HL-60 (cell line): ENCODE measurements around the gene DNMT3A.

Experiments
- DNase-seq, 2 experiments: peaks; one replicate each; pipeline ENCODE4 v3.0.0-alpha.2; 2010 to 2020; ENCODE audit warnings: low read depth in 1 of 2, low spot score in 1 of 2
- H3K27ac ChIP-seq: fragments of 250-450 bp; sonication (Bioruptor Pico); replicated peaks from 2 replicates; pipeline ENCODE4 v1.5.1; 2020; ENCODE audit warnings: mild to moderate bottlenecking, moderate library complexity
- H3K27me3 ChIP-seq: fragments of 250-450 bp; sonication (Bioruptor Pico); 2 replicates; pipeline ENCODE4 v1.5.1; 2021; ENCODE audit warnings: mild to moderate bottlenecking, moderate library complexity; ENCODE audit not compliant: insufficient read depth, poor library complexity, severe bottlenecking
- H3K4me3 ChIP-seq: replicated peaks from 2 replicates; pipeline ENCODE4 v1.5.1; 2011; ENCODE audit warnings: mild to moderate bottlenecking, control low read depth, low read length; ENCODE audit not compliant: insufficient read depth
- GABPA ChIP-seq: IDR thresholded peaks from 2 replicates; pipeline ENCODE4 v1.6.1; 2012; ENCODE audit warnings: low read depth
- POLR2AphosphoS5 ChIP-seq: IDR thresholded peaks from 2 replicates; pipeline ENCODE4 v1.6.1; 2012; ENCODE audit warnings: low read depth
- REST ChIP-seq: IDR thresholded peaks from 2 replicates; pipeline ENCODE4 v1.6.1; 2012; ENCODE audit warnings: low read depth; ENCODE audit not compliant: insufficient replicate concordance
- SPI1 ChIP-seq: IDR thresholded peaks from 2 replicates; pipeline ENCODE4 v1.6.1; 2012; ENCODE audit warnings: low read depth, mild to moderate bottlenecking, borderline replicate concordance
- TF ChIP-seq, protein P1 (sequence below): IDR thresholded peaks from one replicate; pipeline ENCODE4 v1.5.1; 2011; ENCODE audit warnings: low read length, control low read depth, inconsistent platforms; ENCODE audit not compliant: insufficient read depth

DNMT3A gene

DNA sequence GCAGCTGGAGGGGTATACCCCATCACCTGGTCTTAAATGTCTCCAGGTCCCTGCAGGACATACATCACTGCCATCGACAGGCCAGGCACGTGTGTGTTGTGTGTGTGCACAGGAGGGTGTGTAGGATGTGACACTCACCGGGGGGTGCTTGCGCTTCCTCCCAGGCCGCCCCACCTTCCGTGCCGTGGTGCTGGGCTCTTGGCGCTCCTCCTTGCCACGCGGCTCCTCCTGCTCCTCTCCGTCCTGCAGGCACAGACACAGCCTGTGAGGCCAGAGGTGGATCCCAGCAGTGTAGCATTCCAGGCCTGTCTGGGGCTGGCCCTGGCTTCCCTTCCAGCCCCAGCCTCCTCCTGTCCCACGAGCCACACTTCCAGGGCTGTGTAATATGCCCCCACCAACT is 41.7 kb downstream of the DNMT3A start:
- no peak overlapping the region for H3K4me3 ChIP-seq
- no peak for TF ChIP-seq REST
- H3K27me3 ChIP-seq, result no peaks in the 10 kb centered on the region
- no peak overlapping the region for H3K27ac ChIP-seq
- no peak for DNase-seq

DNA sequence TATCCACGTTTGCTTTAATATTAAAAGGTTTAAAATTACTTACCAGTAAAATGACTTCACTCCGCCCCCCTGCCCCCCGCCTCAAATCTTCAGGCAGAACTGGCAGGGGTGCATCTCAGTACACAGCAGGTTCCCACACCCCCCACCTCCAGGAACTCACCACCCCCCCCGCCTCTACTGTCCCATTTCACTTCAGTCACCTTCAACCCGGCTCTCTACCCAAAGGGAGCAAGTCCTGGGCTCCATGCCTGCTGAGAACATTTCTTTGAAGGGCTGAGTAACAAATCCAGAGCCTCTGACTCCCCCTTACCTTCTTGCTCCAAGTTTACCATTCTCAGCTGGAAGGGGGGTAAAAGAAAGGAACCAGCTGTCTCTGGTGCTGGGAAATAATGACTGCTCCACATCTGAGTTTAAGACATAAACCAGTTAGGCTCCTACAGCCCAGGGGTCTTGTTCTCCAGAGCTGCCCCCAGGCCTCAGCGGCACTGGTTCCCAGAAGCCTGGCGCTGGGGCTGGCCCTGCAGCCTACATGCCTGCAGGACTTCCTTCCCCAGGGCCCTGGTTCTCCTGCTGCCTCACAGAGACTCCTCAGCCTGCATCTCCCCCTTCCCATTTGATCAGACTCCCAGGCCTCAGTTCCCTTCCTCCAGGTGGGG is 42.8 kb downstream of the DNMT3A start:
- TF ChIP-seq GABPA, result no peak
- H3K27ac ChIP-seq, result no peak overlapping the region

DNA sequence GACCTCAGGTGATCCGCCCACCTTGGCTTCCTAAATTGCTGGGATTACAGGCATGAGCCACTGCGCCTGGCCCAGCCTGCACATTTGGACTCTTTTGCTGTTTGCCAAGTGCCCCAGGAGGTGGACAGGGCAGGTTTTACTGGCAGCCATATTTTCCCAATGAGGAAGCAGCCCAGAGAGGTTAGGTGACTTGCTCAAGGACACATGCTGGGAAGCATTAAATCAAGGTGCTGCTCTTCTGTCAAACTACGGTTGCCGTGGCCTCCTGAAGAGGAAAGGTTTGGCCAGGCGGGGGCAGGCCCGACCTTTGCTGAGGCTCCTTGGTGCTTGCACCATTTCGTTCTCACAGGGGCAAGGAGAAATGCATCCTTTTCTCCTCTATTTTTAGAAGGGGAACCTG is 44.0 kb downstream of the DNMT3A start:
- H3K4me3 ChIP-seq, result no peak overlapping the region
- peak in 1 of 2 experiments; percentile 42 for DNase-seq
- H3K27me3 ChIP-seq, result no peaks in the 10 kb centered on the region
- H3K27ac ChIP-seq, result no peak overlapping the region
- TF ChIP-seq SPI1 (no peak), POLR2AphosphoS5 (no peak), GABPA (no peak), REST (no peak)
- TF ChIP-seq, protein P1, sequence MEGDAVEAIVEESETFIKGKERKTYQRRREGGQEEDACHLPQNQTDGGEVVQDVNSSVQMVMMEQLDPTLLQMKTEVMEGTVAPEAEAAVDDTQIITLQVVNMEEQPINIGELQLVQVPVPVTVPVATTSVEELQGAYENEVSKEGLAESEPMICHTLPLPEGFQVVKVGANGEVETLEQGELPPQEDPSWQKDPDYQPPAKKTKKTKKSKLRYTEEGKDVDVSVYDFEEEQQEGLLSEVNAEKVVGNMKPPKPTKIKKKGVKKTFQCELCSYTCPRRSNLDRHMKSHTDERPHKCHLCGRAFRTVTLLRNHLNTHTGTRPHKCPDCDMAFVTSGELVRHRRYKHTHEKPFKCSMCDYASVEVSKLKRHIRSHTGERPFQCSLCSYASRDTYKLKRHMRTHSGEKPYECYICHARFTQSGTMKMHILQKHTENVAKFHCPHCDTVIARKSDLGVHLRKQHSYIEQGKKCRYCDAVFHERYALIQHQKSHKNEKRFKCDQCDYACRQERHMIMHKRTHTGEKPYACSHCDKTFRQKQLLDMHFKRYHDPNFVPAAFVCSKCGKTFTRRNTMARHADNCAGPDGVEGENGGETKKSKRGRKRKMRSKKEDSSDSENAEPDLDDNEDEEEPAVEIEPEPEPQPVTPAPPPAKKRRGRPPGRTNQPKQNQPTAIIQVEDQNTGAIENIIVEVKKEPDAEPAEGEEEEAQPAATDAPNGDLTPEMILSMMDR, result no peak

More for the DNA sequence above, 42.8 kb downstream of the DNMT3A start:
- no peak for DNase-seq
- no peak overlapping the region for H3K4me3 ChIP-seq
- no peaks in the 10 kb centered on the region for H3K27me3 ChIP-seq

DNA sequence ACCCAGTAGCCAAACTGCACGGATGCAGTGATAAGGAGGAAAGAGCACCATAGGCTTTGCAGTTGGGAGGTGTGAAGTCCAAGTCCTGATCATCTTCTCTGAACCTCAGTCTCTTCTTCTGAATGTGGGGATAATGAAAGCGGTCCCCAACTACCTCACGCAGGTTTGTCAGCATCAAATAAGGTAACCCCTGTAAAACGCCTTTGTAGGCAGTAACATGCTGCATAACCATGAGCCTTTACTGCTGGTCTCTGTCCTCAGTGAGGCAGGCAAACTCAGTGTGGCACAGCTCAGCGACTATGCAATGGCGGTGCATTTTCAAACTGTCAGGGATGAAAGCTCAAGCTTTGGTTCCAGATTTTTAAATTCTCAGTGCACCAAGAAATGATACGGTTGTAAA is 46.1 kb downstream of the DNMT3A start:
- no peaks in the 10 kb centered on the region for H3K27me3 ChIP-seq
- TF ChIP-seq REST (no peak), GABPA (no peak), POLR2AphosphoS5 (no peak), SPI1 (no peak)
- TF ChIP-seq, protein P1, result no peak
- no peak overlapping the region for H3K4me3 ChIP-seq
- DNase-seq, result no peak
- peak overlapping the region; percentile 80 for H3K27ac ChIP-seq
